CD4-positive, alpha-beta T cell treated with Interleukin-6 for 4 hours (primary cell): Measurements from ENCODE around the gene KRT38.
A peak's percentile ranks its signal among the peaks of the same experiment; 100 is the strongest.

ENCODE experiments used
- DNase-seq: peaks from one replicate; pipeline ENCODE4 v3.0.0-alpha.2; 2020; ENCODE audit warnings: mixed read lengths

The KRT38 gene

DNA sequence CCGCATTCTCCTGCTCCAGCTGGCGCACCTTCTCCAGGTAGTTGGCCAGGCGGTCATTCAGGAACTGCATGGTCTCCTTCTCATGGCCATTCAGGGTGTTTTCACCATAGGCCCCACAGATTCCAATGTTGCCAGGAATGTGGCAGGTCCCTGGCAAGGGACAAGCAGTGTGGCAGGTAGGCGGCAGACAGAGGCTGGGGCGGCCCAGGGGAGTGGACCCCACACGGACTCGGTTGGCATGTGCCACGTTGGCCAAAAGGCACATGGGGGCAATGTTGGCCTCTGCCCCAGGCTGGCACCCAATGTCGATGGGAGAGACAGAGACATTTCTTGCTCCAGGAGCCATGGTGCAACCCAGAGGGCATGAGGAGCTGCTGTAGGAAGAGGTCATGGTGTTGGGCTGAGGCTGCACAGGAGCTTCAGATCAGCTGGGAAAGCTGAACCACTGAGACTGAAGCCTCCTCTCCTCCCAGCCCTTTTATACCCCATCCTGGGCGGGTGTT is at the start of gene KRT38:
TSS of gene KRT38 (minus strand) at position 453 of the 503 bp plus-strand sequence. CDS start at position 391, 62 bp downstream.
- no peak for DNase-seq

DNA sequence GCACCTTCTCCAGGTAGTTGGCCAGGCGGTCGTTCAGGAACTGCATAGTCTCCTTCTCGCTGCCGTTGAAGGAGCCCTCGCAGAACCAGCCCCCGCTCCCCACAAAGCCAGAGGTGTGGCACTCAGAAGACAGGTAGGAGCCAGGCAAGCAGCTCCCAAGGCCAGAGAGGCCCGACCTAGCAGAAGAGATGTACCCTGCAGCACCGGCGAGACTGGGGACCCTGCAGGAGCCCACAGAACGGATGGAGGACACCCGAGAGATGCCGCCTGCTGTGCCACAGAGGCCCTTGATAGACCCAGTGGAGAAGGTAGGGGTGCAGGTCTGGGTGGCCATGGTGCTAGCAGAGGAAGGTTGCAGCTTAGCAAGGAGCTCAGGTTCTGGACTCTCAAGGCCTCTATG is 48.7 kb upstream of the KRT38 start, which contains the start of gene KRT36:
TSS of gene KRT36 (minus strand) at position 380 of the 400 bp plus-strand sequence. CDS start at position 334, 46 bp downstream.
- no peak for DNase-seq

DNA sequence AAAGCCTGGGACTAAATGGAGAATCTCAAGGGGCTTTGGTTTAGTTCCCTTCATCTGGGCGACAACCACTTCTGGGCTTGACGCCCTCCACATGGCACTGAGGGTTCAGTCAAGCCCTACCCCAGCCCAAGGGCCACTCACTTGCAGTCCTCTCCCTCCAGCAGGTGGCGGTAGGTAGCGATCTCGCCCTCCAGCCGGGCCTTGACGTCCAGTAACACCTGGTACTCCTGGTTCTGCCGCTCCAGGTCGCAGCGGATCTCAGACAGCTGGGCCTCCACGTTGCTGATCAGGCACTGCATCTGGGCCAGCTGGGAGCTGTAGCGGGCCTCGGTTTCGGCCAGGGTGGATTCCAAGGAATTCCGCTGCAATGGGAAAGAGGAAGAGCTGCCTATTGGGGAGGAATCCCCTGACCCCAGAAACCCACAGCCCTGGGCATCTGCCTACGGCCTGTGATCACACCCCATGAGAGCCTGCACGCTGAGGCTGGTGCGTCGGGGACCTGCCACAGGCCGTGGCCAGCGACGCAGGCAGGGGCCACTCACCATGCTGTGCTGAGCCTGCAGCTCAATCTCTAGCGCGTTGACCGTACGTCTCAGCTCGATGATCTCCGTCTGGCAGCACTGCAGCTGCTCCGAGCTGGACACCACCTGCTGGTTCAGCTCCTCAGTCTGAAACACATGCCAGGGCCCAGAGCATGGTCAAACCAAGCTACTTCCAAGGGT is 46.2 kb upstream of the KRT38 start:
- DNase-seq = peak; percentile 39

DNA sequence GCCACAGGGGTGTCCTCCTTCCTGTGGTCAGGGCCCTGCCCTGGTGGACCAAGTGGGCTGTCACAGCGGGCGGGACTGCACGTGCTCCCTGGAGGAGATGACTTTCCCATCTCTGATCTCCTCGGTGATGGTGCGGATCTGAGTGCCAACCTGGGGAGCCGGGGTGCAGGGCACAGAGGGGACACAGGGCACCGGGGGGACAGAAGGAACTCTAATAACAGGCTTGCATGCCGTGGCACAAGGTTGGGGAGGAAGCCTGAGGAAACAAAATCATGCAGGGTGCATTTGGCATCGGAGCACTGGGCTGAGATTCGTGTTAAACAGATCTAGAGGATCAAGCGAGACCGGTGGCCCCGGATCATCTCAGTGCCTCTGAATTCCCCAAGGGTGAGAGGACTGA is 45.5 kb upstream of the KRT38 start:
- no peak for DNase-seq

DNA sequence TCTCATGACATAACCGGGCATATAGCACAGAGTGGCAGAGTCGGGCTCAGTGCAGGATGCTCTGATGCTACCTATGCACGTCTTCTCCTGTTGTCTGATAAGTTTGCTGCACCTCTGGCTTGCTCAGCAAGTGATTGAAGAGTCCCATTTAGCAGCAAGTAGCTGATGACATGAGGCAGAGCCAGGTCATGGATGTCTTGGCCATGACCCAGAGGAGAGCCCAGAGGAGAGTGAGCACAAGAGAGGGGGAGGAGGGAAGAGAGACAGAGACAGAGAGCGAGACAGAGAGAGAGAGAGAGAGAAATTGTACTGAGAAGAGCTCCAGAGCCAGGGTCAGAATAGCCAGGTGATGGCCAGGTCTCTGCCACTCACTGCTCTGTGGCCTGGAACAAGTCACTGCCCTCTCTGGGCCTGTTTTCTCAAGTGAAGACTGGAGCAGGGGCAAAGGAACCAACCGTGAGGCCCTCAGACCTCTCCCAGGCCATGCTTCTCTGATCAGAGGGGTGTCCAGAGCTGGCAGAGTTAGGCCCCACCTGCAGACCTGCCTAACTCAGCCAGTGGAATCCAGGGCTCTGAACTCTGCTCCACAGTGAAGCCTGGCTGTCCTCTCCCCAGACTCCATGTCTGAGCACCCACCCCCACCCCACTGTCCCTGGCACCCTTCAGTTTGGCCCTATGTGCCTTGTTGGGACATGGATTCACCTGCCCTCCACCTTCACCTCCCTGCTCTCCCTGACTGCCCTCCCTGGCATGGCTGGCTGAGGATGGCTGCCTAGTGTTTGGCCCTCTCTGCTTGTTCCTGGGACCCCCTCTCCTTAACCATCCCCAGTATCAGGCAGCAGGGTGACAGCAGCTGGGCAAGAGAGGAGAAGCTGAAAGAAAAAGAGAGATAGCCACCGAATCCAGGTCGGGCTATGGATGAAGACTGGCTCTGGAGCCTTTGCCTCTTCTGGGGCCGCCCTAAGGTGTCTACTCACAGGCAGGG is 44.4 kb upstream of the KRT38 start:
- no peak for DNase-seq

DNA sequence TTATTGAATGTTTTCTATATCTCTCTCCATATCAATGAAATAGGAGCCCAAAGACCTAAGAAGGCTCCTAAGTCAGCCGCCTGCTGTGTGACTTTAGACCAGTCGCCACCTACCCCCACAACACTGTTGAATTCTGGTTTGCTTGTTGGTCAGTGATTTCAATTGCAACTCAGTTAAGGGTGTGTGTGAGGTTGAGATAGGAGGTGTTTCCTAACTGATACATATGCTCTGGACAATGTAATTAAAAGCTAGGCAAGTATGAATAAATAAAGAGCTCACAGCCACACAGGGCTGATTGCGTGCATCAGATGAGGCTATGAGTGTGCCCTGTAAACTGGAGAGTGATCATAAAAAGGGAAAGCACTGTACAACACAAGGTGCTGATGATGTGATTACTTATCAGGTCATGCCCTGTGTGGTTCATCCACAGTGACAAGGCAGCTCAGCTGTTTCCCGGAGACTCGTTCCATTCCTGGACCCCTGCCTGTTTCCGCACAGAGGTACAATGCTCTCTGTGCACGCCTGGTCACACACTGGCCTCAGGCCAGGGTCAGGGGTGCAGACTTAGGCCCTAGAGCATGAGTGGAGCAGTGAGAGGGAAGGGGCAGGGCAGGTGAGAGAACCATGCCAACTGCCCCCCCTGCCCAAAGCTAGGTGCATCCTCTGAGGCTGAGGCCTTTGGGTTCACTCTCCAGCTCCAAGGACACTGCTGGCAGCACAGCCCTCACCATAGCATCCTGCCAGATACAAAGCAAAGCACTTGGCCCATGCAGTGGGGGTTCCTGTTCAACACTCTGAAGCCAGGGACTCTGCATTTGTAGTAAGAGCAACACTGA is 43.4 kb upstream of the KRT38 start:
- no peak for DNase-seq

DNA sequence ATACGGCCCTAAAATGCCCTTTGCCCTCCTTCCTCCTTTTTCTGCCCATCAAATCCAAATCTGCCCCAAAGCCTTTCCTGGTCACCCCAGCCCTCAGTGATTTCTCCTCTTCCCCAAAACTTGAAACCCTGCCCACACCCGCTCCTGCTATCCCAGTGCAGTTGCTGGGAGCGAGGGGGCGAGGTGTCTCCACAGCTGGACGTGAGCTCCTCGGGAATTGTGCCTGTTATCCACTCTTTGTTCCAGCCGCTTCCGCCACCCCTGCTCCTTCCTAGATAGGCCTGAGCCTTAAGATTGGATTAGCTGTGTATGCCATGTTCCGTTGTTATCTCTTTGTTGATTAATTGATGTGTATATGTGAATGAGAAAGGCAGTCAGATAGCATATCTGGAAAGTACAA is 42.7 kb upstream of the KRT38 start:
- no peak for DNase-seq

DNA sequence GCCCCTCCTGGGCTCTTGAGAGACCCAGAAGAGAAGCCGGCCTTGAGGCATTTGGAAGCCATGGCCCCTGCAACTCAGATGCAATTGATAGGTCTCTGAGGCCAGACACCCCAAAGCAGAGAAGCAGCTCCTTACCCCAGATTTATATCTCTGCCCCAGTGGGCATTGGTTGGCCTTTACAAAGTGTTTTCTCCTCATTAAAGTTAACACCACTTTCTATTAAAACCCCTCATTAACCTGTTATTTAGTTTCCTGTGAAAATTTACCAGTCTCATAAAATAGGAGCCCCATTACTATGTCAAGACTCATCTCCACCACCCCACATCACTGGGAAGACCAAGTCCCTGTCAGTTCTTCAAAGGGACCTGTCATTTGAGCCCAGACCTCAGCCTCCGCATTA is 40.3 kb upstream of the KRT38 start, which contains the start of gene KRT35:
TSS of gene KRT35 (minus strand) at position 116 of the 400 bp plus-strand sequence. CDS start at position 62, 54 bp downstream.
- DNase-seq = no peak

DNA sequence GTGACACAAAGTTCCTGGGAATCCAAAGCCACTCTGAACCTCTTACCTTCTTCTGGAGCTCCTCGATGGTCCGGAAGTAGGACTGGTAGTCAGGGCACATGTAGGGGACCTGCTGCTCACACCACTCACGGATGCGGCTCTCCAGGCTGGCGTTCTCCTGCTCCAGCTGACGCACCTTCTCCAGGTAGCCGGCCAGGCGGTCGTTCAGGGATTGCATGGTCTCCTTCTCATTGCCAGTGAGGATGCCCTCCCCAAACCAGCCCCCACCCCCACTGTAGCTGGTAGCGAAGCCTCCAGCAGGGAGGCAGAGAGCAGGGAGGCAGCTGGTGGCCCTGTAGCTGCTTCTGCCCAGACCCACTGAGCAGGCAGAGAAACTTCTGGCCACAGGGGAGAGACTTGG is 39.8 kb upstream of the KRT38 start:
- no peak for DNase-seq

DNA sequence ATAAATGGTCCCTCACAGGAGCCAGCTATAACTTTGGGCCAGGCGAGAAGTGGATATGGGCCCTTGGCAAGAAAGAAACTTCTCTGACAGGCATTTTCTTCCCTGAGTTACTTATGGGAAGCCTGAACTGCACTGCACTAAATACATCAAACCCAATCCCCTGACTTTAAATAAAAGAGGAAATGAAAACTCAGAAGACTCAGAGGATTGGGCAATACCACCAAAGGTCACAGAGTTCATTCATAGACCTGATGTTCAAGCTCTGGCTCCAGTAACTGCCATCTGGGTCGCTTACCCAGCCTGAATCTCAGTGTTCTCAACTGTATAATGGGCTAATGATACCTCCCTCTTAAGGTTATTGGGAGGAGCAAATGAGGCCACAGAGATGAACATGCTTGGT is 39.4 kb upstream of the KRT38 start:
- DNase-seq = no peak

DNA sequence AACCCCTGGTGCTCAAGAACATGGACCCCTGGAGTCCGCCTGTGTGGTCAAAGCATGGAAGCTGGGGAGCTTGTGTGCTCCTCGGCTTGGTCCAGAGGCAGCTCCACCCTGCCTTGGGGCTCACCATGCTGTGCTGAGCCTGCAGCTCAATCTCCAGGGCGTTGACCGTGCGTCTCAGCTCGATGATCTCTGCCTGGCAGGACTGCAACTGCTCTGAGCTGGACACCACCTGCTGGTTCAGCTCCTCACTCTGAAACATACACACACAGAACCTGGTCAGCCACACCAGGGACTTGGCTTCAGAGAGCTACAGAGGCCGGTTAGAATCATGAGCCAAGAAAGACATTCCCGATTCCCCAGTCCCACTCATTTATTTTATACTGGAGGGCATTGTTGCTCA is 37.5 kb upstream of the KRT38 start:
- DNase-seq = no peak

DNA sequence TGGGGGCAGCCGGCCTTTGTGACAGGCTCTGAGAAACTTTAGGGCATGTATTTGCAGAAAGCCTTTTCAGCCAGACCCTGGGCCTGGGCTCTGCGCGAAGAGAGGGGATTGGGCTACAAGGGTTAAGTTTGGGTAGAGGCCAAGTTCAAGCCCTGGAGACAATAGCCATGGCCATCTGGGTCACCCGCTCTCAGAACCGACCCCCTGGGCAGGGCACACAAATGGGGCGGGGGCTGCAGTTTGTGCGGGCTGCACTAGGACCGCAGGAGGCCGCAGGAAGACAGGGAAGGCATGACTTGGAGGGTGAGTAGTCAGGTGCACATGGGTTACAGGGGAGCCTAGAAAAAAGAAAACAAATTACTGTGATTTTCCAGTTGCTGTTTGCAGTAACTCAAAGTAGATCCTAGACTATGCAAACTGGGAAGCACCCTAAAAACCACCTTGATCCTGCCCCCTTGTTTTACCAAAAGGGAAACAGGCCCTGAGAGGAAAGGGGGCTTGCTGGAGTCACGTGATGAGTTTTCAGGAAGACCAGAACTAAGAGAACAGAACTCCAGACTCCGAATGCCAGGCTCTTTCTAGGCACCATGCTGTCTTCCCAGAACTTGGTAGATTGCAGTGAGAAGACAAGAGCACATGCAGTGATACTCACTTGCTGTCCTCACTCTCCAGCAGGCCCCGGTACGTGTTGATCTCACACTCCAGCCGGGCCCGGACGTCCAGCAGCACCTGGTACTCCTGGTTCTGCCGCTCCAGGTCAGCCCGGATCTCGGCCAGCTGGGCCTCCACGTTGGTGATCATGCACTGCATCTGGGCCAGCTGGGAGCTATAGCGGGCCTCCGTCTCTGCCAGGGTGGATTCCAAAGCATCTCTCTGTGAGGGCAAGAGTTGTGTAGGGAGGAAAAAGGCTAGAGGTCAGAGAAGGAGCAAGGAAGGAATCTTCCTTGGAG is 36.4 kb upstream of the KRT38 start:
- DNase-seq = no peak

DNA sequence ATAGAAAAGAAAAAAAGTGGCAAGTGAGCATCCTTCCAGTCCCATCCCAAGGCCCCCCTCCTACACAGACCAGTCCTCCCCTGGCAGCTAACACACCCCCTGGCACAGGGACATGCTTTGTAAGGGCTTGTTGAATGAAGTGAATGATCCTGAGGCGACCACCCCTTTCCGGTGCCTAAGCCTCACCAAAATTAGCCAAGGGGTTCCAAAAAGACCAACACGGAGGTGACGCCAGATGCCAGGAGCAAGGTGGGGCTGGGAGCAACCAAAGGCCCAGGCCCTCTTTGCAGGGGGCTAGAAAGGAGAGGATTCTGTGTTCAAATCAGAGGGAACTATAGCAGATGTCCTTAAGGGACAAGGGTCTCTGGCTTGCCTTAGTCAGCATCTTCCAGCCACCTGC is 34.6 kb upstream of the KRT38 start:
- DNase-seq = no peak

DNA sequence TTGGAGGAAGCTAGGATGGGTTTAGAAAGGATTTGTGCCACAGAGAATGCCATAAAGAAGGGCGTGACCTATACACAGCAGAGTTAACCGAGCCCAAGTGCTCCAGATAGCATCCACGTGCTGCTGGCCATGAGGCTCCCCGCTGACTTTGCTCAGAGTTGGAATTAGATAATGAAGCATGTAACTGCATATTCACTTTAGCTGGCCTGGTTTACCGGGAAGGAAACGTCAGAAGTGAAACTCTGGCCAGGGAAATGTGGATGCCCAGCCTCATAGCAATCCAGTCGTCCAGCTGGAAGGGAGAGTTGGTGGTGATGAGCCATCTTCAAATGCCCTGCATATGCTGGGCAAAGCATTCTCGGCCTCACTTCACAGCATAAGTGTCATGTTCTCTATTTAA is 34.1 kb upstream of the KRT38 start:
- no peak for DNase-seq

DNA sequence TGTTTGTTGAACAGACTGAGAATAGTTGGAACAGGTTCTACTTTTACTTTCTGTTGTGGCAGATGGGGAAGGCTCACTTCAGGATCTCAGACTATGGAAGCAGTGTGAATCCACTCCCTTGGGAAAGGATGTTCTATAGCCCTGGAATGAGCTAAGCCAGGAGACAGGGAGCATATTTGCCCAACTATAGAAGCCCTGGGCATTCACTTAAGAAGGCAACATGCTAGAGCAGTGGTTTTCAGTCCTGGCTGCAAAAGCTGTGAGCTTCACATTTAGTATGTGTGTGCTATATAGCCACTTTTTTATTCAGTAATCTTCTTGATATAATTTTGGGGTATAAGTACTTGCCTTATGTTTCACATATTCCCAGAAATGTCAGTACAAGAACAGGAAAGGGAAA is 27.6 kb upstream of the KRT38 start:
- DNase-seq = no peak

DNA sequence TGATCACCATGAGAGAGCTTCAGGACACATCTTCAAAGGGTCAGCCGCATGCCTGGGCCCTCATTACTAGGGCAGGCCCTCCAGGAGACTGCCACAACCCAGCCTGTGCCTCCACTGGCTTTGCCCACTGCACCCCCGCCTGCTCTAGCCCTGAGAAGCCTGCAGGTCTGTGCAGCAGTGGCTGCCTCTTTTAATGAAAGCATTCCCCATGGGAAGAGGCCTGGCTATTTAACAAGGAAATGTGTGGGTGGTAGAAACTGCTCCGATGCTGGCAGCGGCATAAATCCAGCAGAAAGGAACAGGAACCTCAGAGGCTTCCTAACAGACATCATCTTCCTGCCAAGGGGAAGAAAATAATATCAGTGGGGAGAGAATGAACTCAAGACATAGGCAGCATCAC is 26.8 kb upstream of the KRT38 start:
- no peak for DNase-seq

DNA sequence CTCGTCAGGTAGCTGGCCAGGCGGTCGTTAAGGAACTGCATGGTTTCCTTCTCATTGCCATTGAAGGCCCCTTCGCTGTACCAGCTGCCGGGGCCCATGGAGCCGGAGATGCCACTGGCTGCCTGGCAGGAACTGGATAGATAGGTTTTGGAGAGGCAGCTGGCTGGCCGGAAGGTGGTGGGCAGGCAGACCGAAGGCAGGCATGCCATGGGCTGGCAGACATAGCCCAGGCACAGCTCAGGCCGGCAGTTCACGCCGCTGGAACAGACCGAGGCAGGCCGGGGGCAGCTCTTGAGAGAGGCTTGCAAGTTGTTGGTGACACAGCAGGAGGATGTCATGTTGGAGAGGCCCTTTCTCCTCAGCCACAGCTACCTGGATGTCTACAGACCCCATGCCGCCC is 26.2 kb upstream of the KRT38 start, which contains the start of gene KRT32:
TSS of gene KRT32 (minus strand) at position 399 of the 400 bp plus-strand sequence. CDS start at position 338, 61 bp downstream.
- DNase-seq = no peak

DNA sequence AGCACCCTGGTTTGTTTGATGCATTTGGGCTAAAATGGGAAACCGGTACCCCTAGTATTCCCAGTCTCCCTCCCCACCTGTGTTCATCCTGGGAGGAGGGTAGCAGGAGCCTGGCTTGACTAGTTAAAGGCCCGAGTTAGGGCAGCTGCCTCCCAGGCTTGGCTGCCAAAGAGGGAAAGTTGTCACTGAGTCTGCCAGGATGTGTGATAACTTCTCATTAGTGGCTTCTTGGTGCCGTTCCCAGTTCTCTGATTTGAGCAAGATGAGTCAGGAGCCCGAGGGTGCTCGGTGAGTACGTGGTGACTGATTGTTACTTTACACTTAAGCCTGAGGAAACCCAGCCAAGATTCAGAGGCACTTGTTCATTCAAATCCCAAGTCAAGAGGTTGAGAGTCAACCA is 23.9 kb upstream of the KRT38 start:
- DNase-seq = no peak

DNA sequence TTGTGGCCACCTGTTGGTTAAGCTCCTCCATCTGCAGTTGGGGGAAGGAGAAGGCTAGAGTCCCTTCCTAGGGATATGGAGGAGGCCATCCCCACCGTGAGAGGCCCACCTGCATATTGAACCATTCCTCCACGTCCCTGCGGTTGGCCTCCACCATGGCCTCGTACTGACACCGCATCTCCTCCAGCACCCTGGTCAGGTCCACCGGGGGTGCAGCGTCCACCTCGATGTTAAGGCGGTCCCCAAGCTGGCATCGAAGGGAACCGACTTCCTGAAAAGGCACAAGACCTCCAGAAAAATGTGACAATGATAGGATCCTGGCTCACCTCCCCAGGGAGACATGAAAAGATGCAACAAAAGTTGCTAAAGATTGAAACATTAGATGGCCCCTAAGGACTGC is 23.4 kb upstream of the KRT38 start:
- no peak for DNase-seq

DNA sequence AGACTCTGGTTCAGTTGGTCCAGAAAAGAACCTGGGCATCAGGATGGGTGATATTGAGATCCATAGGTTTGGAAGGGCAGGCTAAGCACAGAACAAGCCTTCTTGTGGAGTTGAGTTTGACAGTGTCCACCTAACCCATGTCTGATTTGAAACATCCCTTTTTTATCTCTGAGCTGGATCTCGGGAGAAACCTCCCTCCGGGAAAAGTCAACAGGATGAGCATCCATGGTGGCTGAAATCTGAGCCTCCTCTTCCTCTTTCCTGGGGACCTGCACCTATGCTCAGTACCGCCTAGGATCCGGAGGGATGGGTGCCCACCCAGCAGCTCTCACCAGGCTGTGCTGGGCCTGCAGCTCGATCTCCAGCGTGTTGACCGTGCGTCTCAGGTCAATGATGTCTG is 23.0 kb upstream of the KRT38 start:
- no peak for DNase-seq

DNA sequence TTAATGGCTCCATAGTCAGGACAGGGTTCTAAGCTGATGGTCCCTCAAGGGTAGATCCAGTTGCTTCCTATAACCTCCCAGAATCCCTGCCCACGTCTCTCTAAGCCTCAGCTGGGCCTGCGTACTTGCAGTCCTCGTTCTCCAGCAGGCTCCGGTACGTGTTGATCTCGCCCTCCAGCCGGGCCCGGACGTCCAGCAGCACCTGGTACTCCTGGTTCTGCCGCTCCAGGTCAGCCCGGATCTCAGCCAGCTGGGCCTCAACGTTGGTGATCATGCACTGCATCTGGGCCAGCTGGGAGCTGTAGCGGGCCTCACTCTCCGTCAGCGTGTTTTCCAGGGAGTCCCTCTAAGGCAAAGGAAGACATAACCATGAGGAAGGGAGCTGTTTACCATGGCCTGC is 21.9 kb upstream of the KRT38 start:
- DNase-seq = no peak
